ENCODE results near the gene ASL. TPM values are rescaled to one million over a fixed set of nuclear protein-coding genes. Genes with fewer than 3 reads are reported as not detected.
"Not testable (repeated sequence)": the region's sequence is repeated elsewhere in the genome, so short reads cannot be mapped to it uniquely, and the experiment has no call there.

ASL gene
- 10 to 100 TPM; 26.2 to 26.8 TPM for total RNA-seq

DNA sequence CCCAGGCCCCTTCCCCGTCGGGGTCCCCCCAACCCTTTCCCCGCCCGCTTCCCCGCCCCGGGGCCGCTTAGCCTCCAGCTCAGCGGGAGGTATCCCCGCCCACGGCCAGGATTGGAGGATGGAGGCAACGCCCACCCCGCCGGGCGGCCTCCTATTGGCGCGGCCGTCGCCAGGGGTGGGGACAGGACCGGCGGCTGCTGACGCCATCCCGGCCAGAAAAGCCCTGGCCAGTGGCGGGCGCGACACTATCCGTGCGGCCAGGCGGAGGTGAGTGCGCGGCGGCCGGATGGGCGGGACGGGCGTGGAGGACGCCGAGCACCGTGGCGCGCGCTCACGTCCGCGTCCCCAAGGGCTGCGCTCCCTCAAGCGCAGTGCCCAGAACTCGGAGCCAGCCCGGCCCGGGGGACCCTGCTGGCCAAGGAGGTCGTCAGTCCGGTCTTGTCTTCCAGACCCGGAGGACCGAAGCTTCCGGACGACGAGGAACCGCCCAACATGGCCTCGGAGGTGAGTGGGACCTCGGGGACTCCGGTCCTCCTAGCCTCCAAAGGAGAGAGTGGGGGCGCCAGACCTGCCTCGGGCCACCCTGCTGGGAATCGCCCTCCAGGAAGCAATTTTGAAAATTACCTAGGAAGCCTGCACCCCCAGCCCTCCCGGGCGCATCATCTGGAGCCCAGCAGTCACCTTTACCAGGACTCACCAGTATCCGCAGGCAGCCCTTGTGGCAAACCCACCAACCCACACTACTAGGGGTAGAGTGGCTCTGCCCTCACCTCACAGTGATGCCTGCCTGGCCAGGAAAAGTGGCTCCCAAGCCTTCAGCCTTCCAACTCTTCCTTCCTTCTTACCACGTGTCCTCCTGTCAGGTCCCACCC lies at the start of gene ASL:
Gene ASL (plus strand): TSS at position 230 of the 872 bp plus-strand sequence. CDS start 263 bp downstream, at position 493.
- intact Hi-C loops (cut with micrococcal nuclease) = loop anchor here (2.0 to 5.0 kb wide), 2 partner anchors 39 to 94 kb away; partner anchors contain the start of genes CRCP and GUSB
- no peaks in the 10 kb centered on the region for H3K36me3 Mint-ChIP-seq
- CTCF ChIA-PET = interaction anchor here (0.6 kb wide), 1 partner anchor 38 kb away, joined by 3 read pairs; no protein-coding TSS in a partner anchor
- peak; percentile 93 for DNase-seq
- no peak within 1 kb of the TSS for H3K27ac Mint-ChIP-seq
- H3K4me3 Mint-ChIP-seq = peak within 1 kb of the TSS; percentile 83
- H3K4me1 Mint-ChIP-seq (ENCODE audit: low read depth) = peaks cover 13% of the 10 kb centered on the region
- POLR2A ChIA-PET = interaction anchor here (0.5 to 1.4 kb wide), 6 partner anchors 10 to 1286 kb away, joined by 3 to 7 read pairs (median 3); partner anchors contain the start of gene CRCP
- no peaks in the 10 kb centered on the region for H3K27me3 Mint-ChIP-seq
- no peaks in the 10 kb centered on the region for H3K9me3 Mint-ChIP-seq

DNA sequence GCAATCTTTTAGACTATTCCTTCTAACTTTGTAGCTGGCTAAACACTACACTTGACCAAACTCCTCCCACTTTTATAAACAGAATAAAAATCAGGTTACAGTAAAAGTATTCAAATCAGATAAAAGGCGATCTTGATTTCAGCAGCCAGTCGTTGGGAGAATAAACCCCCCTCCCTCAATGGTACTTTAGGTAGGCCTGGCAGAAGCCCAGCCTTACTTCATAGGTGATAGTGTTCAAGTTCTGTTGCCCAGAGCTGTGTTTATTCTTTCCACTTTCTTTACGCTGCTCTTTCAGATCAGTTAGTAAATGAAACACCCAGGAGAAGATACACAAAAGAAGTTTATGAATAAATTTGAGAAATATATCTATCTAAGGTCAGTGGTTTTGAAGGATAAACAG lies 47.3 kb upstream of the ASL start:
- DNase-seq; H3K27ac Mint-ChIP-seq; H3K4me3 Mint-ChIP-seq; H3K36me3 Mint-ChIP-seq; intact Hi-C loops (cut with micrococcal nuclease); H3K27me3 Mint-ChIP-seq; H3K9me3 Mint-ChIP-seq; H3K4me1 Mint-ChIP-seq (ENCODE audit: low read depth); POLR2A ChIA-PET: not testable (repeated sequence)
- CTCF ChIA-PET = interaction anchor here (0.6 kb wide), 1 partner anchor 176 kb away, joined by 3 read pairs; the partner anchor contains the start of gene TPST1

DNA sequence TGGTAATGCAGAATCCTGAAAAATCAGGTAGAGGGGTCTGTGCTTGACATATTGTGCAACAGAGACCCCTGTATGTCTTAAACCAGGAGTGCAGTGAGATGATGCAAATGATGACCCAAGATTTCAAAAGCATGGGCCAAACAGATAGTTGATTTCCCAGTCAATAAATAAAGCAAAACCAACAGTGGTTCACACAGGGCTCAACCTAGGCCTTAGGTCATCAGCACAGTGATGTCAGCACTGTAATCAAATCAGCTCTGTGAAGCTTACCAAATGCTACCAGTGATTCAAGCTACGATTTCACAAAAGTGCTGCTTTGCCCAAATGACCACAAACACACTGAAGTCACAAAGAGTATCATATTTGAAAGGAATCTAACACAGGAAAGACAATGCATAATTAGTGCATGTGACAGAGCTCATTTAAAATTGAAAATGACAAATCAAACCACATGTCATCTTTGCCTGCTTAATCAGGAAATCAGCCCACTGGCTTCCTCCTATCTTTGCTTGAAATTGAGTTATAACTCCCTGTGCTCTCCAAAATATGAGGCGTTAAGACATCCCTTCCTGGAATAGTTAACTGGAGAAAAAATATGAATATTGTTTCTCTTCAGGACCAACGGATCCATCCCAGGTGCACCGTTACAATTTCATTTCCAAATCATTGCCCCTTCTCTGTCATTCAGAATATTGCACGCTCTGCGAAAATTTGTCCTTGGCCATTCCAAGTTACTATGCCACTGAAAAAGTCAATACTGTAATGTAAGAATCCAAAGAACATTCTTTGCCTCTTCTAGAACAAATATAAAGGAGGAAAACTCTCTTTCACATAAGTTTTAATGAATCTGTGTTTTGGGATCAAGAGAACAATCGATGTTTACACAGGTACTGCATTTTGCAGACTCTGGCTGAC lies 41.9 kb upstream of the ASL start:
- CTCF ChIA-PET = interaction anchor here (0.6 to 0.7 kb wide), 2 partner anchors 554 to 790 kb away, joined by 3 to 4 read pairs; no protein-coding TSS in a partner anchor
- Mint-ChIP-seq H3K36me3 (no peaks in the 10 kb centered on the region), H3K9me3 (no peaks in the 10 kb centered on the region), H3K27me3 (no peaks in the 10 kb centered on the region), H3K4me3 (no peak overlapping the region), H3K4me1 (ENCODE audit: low read depth) (no peaks in the 10 kb centered on the region), H3K27ac (no peak overlapping the region)
- no peak for DNase-seq
- intact Hi-C loops (cut with micrococcal nuclease) = loop anchor here (5.0 kb wide), 1 partner anchor 524 kb away; no protein-coding TSS in a partner anchor
- POLR2A ChIA-PET = no interaction called here

DNA sequence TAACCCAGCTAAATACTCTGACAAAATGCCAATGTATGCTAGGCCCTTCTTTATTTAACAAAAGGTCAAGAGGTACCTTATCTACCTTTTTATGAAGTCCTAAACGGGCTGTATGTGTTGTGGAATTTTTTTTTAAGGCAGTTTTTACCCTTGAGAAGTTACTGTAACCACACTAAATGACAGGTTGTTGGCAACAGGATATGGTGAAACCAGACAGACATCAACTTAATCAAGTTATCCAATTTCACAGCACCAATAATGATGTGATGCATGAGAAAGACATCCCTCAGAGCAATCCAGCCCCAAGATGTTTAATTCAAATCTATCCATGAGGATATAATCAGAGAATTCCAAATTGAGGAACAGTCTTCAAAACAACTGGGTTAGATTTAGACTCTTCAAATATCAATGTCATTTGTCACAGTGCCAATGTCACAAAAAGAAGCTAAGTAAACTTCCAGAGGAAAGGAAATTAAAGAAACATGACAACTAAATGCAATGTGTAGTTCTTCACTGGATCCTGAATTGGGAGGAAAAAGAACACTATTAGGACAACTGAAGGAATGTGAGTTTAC lies 41.1 kb upstream of the ASL start:
- CTCF ChIA-PET = interaction anchor here (0.7 kb wide), 1 partner anchor 789 kb away, joined by 3 read pairs; no protein-coding TSS in a partner anchor
- DNase-seq; H3K9me3 Mint-ChIP-seq; POLR2A ChIA-PET; H3K36me3 Mint-ChIP-seq; H3K4me1 Mint-ChIP-seq (ENCODE audit: low read depth); H3K27me3 Mint-ChIP-seq; H3K27ac Mint-ChIP-seq; H3K4me3 Mint-ChIP-seq: not testable (repeated sequence)
- intact Hi-C loops (cut with micrococcal nuclease) = loop anchor here (5.0 kb wide), 1 partner anchor 523 kb away; no protein-coding TSS in a partner anchor

DNA sequence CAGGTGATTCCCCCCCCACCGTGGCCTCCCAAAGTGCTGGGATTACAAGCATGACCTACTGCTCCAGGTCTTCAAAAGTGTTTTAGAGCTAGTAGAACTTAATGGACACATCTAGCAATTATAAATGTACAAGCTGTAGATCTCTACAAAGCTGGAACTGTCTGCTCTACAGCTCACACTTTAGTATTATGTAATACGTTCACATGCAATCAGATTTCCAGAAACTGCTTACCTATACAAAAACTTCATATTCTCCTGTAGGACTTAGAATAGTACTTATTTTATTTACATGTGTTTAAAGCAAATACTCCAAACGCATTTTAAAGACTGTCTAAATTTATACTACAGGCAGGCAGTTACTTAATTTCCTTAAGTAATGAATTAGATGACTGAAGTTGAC lies 39.2 kb upstream of the ASL start:
- peaks cover under 1% of the 10 kb centered on the region for H3K27me3 Mint-ChIP-seq
- no peak overlapping the region for H3K27ac Mint-ChIP-seq
- H3K4me1 Mint-ChIP-seq (ENCODE audit: low read depth) = no peaks in the 10 kb centered on the region
- H3K4me3 Mint-ChIP-seq = no peak overlapping the region
- ChIA-PET POLR2A (no interaction called here), CTCF (no interaction called here)
- intact Hi-C loops (cut with micrococcal nuclease) = no loop called here
- H3K36me3 Mint-ChIP-seq = no peaks in the 10 kb centered on the region
- no peak for DNase-seq
- H3K9me3 Mint-ChIP-seq = no peaks in the 10 kb centered on the region

DNA sequence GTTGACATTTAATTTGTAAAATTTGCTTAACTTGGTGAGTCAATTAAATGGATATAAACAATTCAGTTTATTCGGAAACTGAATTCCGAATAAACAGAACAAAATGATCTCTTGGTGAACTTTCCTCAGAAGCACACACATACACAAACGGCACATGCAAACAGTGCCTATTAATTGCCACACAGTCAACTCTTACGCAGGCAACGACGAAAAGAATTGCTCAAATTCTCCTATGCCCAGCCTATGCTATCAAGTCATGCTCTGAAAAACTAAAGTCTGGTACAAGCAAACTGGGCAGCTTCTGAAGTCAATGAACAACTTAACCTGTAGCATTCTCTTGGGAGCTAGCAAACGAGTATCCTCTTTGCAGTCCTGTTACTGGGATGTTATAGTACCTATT lies 38.8 kb upstream of the ASL start:
- no peaks in the 10 kb centered on the region for H3K36me3 Mint-ChIP-seq
- no peaks in the 10 kb centered on the region for H3K4me1 Mint-ChIP-seq (ENCODE audit: low read depth)
- H3K4me3 Mint-ChIP-seq = no peak overlapping the region
- H3K27ac Mint-ChIP-seq = no peak overlapping the region
- DNase-seq = no peak
- CTCF ChIA-PET = no interaction called here
- H3K9me3 Mint-ChIP-seq = no peaks in the 10 kb centered on the region
- peaks cover 2% of the 10 kb centered on the region for H3K27me3 Mint-ChIP-seq
- intact Hi-C loops (cut with micrococcal nuclease) = no loop called here
- POLR2A ChIA-PET = no interaction called here

DNA sequence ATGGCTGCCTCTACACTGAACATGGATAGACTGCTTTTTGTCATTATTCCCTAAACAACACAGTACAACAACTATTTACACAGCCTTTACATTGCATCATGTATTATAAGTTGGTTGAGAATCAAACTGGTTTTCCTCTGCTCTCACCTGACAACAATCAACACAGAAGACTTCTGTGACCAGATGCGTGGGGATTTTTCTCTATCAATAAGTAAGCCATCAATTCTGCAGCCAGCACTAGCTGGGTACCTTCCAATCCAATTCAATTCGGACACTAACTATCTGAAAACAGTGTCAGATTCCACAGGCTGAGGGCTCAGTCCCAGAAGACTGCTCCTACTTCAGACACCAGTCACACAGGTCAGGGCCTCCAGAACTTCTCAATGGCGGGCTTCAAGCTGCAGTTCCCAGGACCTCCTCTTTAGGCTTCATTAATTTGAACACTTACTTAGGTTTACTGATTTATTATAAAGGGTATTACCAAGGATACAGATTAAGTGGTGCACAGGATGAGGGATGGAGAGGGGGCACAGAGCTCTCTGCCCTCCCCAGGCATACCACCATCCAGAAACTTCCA lies 36.4 kb upstream of the ASL start:
- H3K4me1 Mint-ChIP-seq (ENCODE audit: low read depth) = peaks cover 4% of the 10 kb centered on the region
- no peaks in the 10 kb centered on the region for H3K36me3 Mint-ChIP-seq
- intact Hi-C loops (cut with micrococcal nuclease) = no loop called here
- H3K27me3 Mint-ChIP-seq = peaks cover 10% of the 10 kb centered on the region
- H3K4me3 Mint-ChIP-seq = no peak overlapping the region
- H3K9me3 Mint-ChIP-seq = no peaks in the 10 kb centered on the region
- ChIA-PET CTCF (no interaction called here), POLR2A (no interaction called here)
- H3K27ac Mint-ChIP-seq = no peak overlapping the region
- no peak for DNase-seq

DNA sequence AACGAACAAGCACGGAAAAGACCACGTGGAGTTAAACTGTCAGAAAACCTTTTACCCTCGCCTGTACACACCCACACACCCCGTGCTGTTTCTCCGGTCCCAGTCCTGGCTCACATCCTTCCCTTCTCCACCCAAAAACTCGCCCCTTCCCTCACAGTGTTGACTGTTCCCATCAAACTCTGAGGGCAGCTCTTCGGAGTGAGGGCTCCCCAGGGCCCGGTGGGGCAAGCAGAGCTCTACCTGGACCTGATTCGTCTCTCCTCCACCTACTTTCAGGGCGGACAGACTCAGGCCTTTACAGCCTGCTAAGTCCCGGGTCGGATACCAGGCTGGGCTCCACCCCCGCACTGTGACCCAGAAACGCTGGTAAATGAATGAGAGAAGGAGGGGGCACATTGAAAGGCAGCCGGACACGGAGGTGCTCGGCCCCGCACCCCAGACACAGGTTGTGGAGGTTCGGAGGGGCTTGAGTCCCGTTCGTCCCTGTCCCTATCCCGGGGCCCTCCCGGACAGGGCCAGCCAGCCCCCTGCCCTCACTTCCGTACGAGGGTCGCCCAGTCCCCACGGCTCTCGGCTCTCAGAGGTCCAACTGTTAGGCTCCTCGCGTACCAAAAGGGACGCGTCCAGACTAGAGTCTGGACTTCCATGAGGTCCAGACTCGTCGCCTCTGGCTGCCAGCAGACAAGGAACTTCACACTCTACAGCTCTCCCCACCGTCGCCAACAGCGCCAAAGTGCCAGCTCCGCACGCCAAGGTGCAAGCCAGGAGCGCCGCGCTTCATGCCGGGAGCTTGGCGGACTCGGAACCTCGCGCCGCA lies 31.7 kb upstream of the ASL start:
- no peaks in the 10 kb centered on the region for H3K9me3 Mint-ChIP-seq
- H3K27me3 Mint-ChIP-seq = peaks cover 11% of the 10 kb centered on the region
- no peaks in the 10 kb centered on the region for H3K36me3 Mint-ChIP-seq
- no peak overlapping the region for H3K27ac Mint-ChIP-seq
- POLR2A ChIA-PET = no interaction called here
- H3K4me1 Mint-ChIP-seq (ENCODE audit: low read depth) = peaks cover 4% of the 10 kb centered on the region
- DNase-seq = peak; percentile 49
- peak overlapping the region; percentile 62 for H3K4me3 Mint-ChIP-seq
- intact Hi-C loops (cut with micrococcal nuclease) = no loop called here
- CTCF ChIA-PET = interaction anchor here (0.6 to 1.0 kb wide), 2 partner anchors 352 to 377 kb away, joined by 3 to 6 read pairs; no protein-coding TSS in a partner anchor

DNA sequence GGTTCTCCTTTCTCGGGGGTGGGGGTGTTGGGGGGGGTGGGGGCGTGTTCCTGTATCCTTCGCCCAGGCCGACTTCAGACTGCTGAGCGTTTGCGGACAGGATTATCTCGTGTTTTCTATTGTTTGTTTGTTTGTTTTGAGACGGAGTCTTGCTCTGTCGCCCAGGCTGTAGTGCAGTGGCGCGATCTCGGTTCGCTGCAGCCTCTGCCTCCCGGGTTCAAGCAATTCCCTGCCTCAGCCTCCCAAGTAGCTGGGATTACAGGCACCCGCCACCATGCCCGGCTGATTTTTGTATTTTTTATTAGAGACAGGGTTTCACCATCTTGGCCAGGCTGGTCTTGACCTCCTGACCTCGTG lies 31.1 kb upstream of the ASL start:
- Mint-ChIP-seq H3K4me3 (peak overlapping the region; percentile 62), H3K27me3 (peaks cover 11% of the 10 kb centered on the region)
- POLR2A ChIA-PET; H3K36me3 Mint-ChIP-seq; DNase-seq; H3K4me1 Mint-ChIP-seq (ENCODE audit: low read depth); CTCF ChIA-PET; H3K9me3 Mint-ChIP-seq; H3K27ac Mint-ChIP-seq; intact Hi-C loops (cut with micrococcal nuclease): not testable (repeated sequence)

DNA sequence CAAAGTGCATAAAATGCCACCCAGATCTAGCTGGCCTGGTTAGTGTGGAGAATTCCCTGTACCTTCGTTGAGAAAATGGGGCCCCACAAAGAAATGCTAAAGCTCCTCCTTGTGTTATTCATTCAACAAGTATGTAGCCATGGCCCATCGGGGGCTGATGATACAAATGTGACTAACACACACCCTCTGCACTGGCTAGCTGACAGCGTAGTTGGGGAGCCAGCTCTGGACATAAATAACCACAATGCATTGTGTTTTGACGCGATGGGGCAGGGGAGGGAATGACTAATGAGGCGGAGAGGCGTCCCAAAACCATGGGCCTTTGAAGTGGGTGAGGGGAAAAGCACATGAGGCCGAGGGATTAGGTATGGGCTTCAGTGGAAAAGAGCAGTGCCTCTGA lies 28.2 kb upstream of the ASL start:
- POLR2A ChIA-PET = no interaction called here
- Mint-ChIP-seq H3K36me3 (no peaks in the 10 kb centered on the region), H3K4me3 (no peak overlapping the region)

DNA sequence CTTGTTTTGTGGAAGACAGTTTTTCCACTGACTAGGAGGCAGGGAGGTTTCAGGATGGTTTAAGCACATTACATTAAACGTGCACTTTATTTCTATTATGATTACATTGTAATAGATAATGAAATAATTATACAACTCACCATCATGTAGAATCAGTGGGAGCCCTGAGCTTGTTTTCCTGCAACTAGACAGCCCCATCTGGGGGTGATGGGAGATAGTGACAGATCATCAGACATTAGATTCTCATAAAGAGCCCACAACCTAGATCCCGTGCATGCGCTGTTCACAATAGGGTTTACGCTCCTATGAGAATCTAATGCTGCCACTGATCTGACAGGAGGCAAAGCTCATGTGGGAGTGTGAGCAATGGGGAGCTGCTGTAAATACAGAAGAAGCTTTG lies 25.7 kb upstream of the ASL start:
- H3K27me3 Mint-ChIP-seq; H3K36me3 Mint-ChIP-seq; DNase-seq; H3K4me3 Mint-ChIP-seq; H3K9me3 Mint-ChIP-seq; intact Hi-C loops (cut with micrococcal nuclease); CTCF ChIA-PET; H3K4me1 Mint-ChIP-seq (ENCODE audit: low read depth); H3K27ac Mint-ChIP-seq; POLR2A ChIA-PET: not testable (repeated sequence)

More for the DNA sequence above, 28.2 kb upstream of the ASL start:
- peaks cover 9% of the 10 kb centered on the region for H3K27me3 Mint-ChIP-seq
- DNase-seq = no peak
- no peak overlapping the region for H3K27ac Mint-ChIP-seq
- intact Hi-C loops (cut with micrococcal nuclease) = no loop called here
- peaks cover 4% of the 10 kb centered on the region for H3K4me1 Mint-ChIP-seq (ENCODE audit: low read depth)
- CTCF ChIA-PET = no interaction called here
- H3K9me3 Mint-ChIP-seq = no peaks in the 10 kb centered on the region
